ENCODE results near the gene UGT1A3.
A peak's percentile ranks its signal among the peaks of the same experiment; 100 is the strongest.

The UGT1A3 gene

DNA sequence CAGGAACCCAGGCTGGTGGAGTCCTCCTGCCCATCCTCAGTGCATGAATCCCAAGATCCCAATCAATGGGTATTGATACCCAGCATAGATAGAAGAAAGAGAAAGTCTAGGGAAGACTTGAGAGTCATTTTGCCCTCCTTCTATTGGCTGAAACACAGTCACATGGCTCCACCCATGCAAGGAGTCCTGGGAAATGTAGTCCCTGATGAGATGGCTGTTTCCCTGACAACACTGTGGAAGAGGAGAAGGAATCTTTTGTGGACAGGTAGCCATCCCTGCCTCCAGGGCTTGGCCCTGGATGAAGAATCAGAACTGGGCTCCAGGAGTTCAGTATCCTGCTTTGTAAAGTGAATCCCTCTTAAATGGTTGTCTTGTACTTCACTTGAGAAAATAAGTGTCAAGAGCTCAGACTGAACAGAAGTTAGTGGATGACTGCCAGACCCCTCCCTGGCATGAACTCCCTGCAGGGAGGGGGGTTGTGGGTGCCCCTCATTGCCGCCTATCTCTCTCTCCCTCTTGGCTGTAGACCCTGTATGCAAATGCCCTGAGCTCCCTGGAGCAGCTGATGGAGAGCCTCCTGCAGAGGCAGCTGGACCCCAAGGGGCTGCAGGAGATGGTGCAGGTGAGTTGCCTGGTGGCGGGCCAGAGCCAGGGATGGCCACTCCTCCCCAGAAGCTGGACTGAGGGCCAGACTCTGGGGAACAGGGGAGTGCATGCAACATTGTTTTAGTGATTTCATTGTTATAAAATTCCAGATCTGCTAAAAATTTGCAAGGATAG lies 85.4 kb downstream of the UGT1A3 start:
- DNase-seq (ENCODE audit: low read depth), result no peak
- no peak overlapping the region for H3K4me3 ChIP-seq (ENCODE audit: control insufficient read depth, low read depth, low read length)
- TF ChIP-seq, protein P1, sequence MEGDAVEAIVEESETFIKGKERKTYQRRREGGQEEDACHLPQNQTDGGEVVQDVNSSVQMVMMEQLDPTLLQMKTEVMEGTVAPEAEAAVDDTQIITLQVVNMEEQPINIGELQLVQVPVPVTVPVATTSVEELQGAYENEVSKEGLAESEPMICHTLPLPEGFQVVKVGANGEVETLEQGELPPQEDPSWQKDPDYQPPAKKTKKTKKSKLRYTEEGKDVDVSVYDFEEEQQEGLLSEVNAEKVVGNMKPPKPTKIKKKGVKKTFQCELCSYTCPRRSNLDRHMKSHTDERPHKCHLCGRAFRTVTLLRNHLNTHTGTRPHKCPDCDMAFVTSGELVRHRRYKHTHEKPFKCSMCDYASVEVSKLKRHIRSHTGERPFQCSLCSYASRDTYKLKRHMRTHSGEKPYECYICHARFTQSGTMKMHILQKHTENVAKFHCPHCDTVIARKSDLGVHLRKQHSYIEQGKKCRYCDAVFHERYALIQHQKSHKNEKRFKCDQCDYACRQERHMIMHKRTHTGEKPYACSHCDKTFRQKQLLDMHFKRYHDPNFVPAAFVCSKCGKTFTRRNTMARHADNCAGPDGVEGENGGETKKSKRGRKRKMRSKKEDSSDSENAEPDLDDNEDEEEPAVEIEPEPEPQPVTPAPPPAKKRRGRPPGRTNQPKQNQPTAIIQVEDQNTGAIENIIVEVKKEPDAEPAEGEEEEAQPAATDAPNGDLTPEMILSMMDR (IDR thresholded peaks at IDR 0.05; ENCODE audit: control insufficient read depth, insufficient read depth, low read depth, low read length, missing control alignments), result no peak

DNA sequence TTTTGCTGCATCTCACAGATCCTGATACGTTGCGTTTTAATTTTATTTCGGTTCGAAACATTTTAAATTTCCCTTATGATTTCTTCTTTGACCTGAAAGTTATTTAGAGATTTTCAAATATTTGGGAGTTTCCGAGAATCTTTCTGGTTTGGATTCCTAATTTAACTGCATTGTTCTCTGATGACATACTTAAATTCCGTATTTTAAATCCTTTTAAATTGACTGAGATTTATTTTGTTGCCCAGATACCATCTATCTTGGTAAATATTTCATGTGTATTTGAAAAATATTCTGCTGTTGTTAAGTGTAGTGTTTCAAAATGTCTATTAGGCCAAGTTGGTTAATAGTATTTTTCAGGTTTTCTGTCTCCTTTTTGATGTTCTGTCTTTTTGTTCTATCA lies 87.0 kb downstream of the UGT1A3 start:
- TF ChIP-seq, protein P1 (IDR thresholded peaks at IDR 0.05; ENCODE audit: control insufficient read depth, insufficient read depth, low read depth, low read length, missing control alignments), result no peak
- peak; percentile 18 for DNase-seq (ENCODE audit: low read depth)
- H3K4me3 ChIP-seq (ENCODE audit: control insufficient read depth, low read depth, low read length), result no peak overlapping the region

DNA sequence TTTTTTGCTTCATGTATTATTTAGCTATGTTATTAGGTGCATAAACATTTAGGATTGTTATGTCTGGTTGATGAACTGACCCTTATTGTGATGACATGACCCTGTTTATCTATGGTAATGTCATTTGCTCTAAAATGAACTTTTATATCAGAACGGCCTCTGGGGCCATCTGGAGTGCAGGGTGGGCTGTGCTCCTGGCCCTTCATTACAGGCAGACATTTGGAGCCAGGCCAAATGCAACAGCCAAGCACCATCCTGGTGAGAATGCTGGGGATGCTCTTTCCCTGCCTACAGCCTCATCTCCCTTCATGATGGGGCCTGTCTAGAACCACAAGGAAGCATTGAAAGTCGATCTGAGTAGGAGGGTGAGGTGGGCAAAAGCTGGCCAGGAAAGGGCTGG lies 87.5 kb downstream of the UGT1A3 start:
- no peak for DNase-seq (ENCODE audit: low read depth)
- TF ChIP-seq, protein P1 (IDR thresholded peaks at IDR 0.05; ENCODE audit: control insufficient read depth, insufficient read depth, low read depth, low read length, missing control alignments), result no peak

DNA sequence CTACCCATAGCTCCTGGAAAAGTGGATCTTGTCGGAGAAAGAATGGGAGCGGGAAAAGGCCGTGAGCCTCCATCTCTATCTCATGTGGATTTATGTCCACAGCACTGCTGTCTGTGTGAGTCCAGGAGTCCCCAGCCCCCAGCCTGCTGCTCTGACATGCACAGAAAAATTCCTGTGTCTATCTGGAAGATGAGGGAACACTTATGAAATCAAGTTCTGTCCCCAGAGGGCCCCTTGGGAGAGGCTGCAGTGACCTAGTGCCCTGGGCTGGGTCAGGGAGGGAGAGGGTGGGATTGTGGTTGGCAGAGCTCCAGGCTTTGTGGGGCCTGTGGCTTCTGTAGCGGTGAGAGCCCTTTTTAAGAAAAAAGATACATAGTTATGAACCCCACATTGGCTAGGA lies 87.9 kb downstream of the UGT1A3 start:
- TF ChIP-seq, protein P1 (IDR thresholded peaks at IDR 0.05; ENCODE audit: control insufficient read depth, insufficient read depth, low read depth, low read length, missing control alignments), result no peak
- DNase-seq (ENCODE audit: low read depth), result no peak
- H3K4me3 ChIP-seq (ENCODE audit: control insufficient read depth, low read depth, low read length), result no peak overlapping the region

More for the DNA sequence above, 87.5 kb downstream of the UGT1A3 start:
- H3K4me3 ChIP-seq (ENCODE audit: control insufficient read depth, low read depth, low read length), result no peak overlapping the region

DNA sequence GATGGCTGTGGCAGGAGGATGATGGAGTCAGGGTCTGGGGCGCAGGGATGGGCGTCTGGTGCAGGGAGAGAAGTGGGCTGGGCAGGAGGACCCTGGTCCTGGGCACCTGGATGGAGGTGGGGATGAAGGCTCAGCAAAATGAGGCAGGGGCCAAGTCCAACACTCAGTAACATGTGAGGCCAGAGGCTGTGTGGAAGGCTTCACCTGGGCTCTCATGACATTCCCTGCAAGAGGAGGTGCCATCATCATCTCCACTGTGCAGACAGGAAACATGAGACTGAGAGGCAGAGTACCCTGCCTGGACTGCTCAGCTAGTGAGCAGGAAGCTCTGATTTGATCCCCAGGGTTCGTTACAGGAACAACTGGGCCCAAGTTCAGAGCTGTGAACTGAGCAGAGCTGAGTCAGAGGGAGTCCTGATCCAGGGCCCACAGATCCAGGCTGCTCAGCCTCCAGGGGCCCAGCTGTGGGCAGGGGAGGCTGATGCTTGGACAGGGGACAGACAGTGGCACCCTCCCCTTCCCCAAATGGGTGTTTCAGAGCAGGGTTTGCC lies 88.6 kb downstream of the UGT1A3 start:
- DNase-seq (ENCODE audit: low read depth), result peak; percentile 21
- no peak overlapping the region for H3K4me3 ChIP-seq (ENCODE audit: control insufficient read depth, low read depth, low read length)
- TF ChIP-seq, protein P1 (IDR thresholded peaks at IDR 0.05; ENCODE audit: control insufficient read depth, insufficient read depth, low read depth, low read length, missing control alignments), result no peak

DNA sequence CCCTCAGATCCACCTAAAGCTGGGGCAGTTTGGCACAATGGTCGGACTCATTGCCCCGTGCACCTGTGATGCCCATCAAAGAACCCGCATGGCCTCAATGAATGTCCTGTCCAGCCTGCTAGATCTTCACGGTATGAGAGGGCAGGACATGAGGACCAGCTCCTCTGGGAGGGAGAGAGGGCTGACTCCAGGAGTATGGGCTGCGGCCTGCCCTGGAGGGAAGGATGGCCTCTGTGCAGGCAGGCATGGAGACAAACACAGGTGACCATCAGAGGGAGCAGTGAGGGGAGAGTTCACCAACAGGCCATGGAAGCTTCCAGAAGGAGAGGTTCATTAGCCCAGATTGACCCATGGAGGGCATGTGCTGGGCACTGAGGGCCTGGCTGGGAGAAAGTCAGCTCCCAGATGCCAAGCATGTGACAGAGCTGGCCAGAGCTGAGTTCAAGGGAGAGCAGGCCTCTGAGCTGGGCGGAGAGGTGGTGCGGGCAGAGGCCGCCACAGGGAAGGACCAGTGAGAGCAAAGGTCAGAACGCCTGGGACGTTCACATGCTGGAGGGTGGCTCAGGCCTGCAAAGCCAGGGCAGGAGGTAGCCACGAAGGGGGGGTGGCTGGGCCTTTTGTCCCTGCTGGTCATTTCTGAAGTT lies 89.3 kb downstream of the UGT1A3 start:
- no peak for DNase-seq (ENCODE audit: low read depth)
- H3K4me3 ChIP-seq (ENCODE audit: control insufficient read depth, low read depth, low read length), result no peak overlapping the region
- TF ChIP-seq, protein P1 (IDR thresholded peaks at IDR 0.05; ENCODE audit: control insufficient read depth, insufficient read depth, low read depth, low read length, missing control alignments), result no peak
